Middle frontal gyrus (tissue), 1 donor: ENCODE measurements around the gene SEPTIN11.

Source experiments
- DNase-seq: peaks from one replicate; pipeline ENCODE4 v3.0.0-alpha.2; 2015; ENCODE audit warnings: low spot score; ENCODE audit errors: extremely low spot score

Gene SEPTIN11

DNA sequence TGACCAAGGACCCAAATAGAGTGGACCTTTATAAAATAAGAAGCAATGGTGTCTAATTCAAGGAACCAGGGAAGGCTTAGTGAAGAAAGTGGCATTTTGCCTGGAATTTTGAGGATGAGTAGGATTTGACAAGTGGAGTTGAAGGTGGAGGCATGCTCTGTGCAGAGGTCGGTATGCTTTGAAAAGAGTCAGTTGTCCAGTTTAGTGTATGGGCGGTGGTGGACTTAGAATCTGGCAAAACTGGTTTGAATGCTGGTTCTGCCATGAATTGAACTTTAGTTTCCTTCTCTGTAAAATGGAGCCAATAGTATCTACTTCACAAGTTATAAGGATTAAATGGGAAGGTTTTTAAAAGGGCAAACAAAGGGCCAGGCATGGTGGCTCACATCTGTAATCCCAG lies 29.7 kb downstream of the SEPTIN11 start:
- no peak for DNase-seq

DNA sequence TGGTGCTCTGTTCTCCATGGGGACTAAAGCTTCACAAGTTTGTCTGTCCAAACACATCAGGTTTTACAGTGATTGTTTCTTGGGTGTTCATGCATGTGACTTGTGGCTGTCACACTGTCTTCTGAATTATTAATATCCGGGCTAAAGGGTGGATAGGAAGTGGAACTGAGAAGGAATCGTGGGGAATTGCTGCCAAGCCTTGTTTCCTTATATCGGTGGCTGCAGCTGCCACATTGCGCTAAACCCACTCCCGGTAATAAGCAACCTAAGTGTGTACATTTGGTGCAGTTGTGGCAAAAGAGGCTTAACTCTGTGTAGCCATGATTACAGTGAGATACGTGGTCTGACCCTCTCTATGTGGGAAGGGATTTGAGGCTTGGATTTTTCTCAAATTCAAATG lies 30.7 kb downstream of the SEPTIN11 start:
- DNase-seq, result no peak

DNA sequence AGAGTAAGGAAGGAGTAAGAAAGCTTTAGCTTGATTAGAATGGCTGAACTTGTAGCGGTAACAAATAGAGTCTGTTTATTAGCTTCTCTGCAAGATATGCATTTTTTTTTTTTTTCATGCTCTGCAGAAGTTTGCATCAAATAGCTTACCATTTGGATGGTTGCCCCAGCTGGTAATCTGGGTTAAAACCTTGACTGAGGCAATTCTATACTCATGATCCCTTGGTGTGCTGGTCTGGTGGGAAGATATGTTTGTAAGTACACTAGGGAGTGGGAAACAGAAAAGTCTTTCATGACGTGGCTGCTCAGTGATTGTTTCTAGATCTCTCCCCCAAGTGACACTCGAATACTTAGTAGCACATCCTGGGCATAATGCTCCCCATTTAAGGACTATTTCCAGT lies 32.1 kb downstream of the SEPTIN11 start:
- DNase-seq, result no peak

DNA sequence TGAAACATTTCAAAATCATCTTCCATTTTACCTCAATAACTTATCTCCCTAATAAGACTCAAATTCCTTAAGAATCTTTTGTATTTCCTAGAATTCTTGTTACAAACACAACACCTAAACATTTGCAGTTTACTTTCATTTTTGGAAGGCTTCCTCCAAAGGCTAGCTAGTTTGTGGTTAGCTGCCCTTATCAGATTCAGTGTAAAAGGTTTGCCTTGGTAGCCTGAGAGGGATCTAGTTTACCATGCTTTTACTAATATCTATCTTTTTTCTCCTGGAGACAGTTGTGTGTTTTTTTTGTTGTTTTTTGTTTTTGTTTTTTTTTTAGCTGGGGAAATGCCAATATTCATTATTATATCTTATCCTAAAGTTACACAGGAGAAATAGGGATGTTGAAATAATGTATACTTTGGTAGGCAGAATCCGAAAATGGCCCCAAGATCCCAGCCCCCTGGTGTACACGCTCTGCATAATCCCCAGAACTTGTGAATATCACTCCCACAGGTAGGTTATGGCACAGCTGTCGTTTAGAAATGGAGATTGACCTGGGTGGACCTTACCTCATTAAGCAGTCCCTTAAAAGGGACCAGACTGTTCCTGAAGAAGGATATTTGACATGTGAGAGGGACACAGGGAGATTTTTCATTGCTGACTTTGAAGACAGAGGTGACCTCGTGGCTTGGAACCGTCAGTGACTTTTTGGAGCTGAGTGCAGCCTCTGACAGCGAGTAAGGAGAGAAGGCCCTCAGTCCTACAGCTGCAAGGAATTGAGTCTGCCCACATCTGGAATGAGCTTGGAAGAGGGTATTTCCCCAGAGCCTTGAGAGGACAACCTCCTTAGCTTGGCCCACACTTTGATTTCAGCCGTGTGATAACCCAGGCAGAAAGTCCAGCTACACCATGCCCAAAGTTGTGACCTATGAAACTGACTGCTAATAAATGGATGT lies 33.4 kb downstream of the SEPTIN11 start:
- DNase-seq, result no peak

DNA sequence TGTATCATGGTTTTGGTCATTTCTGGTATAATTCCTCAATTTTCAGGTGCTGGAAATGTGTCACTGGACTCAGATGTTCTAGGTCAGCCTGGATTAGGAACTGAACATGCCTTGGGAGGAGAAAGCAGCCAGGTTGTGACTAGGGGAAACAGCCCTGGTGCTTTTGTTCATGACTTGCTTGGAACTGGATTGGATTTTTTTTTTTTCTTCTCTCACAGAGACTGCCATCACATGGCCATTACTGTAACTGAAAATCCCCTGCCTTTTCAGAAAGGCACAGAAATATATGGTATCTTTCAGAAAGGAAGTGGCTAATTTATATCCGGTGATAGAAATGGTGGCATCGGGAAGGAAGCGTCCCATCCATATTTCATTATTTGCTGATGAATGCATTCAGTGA lies 34.6 kb downstream of the SEPTIN11 start:
- no peak for DNase-seq

DNA sequence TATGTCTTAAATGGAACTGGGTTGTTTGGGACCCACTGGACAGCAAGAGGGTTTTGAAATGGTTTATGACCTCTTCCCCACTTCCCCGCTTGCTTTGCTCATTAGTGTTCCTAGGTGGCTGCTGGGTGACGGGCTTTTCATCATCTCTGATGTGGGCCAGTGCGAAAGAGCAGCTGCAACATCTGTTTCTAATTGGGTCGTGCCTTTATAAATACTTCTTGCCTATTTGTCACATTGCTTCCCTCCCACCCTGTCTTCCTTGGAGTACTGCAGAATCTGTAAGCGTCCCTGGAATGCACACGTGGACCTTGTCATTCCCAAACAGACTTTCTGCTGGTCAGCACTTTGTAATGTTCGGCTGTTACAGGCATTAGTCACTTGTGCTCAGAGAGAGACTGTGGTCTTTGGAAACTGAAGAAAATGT lies 35.2 kb downstream of the SEPTIN11 start:
- DNase-seq, result no peak

DNA sequence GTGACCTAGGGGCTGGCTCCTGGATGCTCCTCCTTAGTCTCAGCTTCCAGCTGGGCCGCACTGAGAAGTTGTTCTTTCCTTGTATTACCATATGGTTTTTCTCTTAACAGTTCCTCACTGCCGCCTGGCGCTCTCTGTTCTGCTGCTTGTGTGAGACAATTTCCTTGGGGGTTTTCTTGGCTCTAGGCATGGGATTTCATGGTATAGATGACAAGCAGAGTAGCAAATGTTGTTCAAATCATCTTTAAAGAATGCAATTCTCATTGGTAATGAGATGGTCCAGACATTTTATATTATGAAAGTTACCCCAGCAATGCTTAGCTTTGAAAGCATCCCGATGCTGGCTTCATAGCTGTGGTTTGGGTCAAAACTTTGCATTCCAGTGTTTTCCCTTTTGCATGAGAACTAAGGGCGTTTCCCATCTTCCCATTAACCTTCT lies 37.6 kb downstream of the SEPTIN11 start:
- DNase-seq, result no peak

DNA sequence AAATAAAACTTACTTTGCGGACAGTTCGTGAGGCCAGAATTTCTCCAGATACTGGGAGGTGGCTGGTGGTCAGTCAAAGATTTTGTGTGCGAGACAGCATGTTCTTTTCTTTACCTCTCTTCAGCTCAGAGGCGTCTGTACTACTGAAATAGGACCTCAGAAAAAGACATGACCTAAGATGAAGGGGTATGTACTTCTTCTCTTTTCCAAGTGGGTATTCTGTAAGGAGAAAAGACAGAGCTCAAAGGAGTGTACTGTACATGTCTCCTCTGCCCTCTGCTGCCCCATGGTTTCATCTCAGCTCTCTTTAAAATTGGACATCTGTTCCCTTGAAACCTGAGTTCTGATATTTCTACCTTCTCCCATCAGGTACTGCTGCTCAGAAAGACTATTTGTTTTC lies 38.1 kb downstream of the SEPTIN11 start:
- no peak for DNase-seq

DNA sequence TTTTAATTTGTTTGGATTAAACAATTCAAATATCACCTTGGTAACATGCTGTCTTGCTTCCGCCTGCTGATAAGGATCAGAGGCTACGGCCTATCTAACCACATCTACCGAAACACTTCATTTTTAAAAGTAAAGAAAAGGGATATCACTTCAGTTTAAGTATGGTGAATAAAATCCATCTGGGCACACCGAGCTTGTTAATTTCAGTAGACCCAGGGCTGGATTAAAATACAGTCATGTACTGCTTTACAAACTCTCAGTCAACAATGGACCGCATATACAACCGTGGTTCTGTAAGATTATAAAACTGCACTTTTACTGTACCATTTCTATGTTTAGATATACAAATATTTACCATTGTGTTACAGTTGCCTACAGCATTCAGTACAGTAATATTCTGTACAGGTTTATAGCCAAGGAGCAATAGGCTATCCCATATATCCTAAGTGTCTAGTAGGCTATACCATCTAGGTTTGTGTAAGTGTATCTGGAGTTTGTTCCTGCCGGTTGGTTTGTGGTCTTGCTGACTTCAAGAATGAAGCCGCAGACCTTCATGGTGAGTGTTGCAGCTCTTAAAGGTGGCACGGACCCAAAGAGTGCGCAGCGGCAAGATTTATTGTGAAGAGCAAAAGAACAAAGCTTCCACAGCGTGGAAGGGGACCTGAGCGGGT lies 40.0 kb downstream of the SEPTIN11 start:
- no peak for DNase-seq

DNA sequence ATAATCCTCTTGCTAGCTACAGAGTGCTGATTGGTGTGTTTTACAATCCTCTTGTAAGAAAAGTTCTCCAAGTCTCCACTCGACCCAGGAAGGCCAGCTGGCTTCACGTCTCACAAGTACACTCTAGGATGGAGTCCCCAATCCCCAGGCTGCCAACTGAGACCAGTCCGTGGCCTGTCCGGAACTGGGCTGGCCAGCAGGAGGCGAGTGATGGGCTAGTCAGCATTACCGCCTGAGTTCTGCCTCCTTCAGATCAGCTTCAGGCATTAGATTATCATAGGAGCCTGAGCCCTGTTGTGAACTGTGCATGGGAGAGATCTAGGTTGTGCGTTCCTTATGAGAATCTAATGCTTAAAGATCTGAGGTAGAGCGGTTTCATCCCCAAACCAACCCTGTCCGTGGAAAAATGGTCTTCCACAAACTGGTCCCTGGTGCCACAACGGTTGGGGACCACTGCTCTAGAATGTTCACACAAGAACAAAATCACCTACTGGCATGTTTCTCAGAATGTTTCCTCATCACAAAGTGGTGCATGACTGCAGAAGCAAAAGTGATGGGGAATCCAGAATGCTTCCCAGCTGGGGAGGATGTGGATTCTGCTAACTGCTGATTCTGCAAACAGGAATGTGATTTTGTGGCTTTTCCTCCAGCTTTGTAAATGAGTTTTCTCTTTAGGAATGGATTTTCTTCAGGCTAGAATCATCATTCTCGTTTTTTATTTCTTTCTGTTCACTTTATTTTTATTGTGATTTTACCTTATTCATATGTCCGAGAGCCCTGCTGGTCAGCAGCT lies 40.9 kb downstream of the SEPTIN11 start:
- no peak for DNase-seq

DNA sequence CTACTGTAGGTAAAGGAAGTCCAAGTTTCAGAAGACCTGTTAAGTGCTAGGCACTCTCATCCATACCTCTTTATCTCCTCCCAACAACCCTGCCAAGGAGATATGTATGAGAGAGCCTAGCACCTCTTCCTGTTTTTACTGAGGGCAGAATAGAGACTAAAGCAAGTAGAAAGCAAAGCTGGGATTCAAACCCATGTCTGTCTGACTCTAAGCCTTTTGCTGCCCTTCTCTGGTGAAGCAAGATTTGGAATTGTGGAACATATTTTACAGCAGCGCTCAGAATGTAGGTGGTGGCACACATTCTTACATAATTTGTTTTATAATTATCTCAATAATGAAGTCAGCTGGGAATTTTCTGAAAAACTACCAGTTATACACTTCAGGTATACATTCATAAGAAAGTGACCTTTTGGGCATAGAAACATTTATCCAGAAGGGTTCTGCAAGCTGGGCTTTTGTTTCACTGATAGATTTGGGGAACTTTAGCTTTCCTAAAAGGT lies 41.7 kb downstream of the SEPTIN11 start:
- no peak for DNase-seq

DNA sequence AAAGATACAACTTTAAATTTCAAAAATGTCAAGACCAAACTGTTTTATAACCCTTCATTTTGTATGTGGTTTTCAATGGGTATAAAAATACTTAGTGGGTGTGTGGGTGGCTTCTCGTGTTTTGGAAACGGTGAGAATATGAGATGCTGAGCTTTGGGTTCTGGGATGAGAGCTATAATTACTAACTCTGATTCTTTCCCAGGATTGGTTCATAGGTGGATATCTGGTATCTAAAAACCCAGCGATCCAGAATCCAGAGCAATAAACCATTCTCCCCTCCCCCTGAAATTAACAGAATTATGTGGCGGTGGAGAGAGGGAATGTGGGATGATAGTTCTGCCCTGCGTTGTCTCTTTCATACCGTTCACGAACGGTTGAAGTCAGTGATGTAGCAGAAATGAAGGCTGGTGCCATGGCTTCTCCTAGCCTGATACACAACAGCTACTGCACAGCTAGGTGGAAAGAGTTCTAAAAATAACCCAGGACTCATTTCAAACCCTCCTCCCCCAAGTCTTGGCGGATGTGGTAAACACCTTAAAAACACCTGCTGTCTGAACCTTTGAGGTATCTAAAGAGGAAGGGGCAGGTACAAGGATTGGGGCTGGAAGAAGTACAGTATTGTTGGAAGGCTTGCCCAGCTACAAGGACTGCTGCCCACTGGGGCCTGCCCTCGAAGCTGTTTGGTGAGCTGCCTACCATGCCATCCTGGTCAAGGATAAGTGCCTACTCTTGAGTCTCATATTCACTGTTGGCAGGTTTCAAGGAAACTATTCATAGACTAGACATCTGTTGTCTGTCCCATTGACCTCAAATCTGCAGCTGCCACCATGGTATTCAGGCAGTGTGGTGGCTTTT lies 44.5 kb downstream of the SEPTIN11 start:
- no peak for DNase-seq

DNA sequence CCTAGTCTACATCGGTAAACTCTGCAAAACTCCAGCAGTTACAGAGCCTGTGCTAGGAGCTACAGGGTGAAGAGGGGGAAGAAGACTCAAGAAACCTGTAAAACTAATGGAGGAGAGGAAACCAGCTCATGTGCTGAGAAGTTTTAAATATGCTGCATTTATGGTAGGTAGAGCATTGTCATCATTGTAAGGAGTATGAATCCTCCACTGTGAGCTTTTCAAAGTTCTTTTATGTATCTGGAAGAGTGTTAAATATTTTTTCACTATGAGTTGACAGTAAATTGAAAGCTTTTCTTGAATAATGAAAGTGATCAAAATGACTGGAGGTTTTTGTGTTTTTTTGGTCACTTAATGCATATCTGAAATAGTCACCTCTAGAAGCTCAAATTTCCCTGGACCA lies 46.2 kb downstream of the SEPTIN11 start:
- DNase-seq, result no peak

DNA sequence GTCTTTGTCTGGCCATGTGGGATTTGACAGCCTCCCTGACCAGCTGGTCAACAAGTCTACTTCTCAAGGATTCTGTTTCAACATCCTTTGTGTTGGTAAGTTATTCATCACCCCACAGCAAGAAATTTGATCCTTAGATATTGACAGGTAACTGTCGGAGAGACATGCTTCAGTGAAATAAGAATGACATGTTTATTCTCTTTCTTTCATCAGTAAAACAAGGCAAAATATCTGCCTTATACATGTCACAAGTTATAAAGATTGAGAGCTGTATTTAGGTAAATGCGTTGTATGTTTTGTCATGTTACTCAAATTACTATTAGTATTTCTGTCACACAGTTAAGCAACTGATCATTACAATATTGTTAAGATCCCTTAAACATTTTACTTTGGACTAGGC lies 46.9 kb downstream of the SEPTIN11 start:
- DNase-seq, result no peak

DNA sequence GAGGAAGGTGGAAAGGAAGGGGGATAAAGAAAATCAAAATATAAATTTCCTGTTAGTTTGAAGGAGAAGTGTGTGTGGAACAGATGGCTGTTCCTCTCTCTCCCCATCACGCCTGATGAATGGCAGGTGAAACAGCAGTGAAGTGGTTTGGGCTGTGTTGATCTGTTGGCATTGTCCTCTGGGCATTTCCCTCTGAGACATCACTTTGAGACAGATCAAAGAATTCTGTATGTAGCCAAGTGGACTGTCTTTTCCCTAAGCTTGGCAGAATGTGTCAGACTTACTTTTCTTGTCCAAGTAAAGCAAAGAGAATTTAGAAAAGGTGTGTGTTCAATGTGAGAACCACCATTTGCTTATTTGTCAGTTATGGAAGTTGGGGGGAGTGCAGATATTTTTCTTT lies 47.5 kb downstream of the SEPTIN11 start:
- no peak for DNase-seq

DNA sequence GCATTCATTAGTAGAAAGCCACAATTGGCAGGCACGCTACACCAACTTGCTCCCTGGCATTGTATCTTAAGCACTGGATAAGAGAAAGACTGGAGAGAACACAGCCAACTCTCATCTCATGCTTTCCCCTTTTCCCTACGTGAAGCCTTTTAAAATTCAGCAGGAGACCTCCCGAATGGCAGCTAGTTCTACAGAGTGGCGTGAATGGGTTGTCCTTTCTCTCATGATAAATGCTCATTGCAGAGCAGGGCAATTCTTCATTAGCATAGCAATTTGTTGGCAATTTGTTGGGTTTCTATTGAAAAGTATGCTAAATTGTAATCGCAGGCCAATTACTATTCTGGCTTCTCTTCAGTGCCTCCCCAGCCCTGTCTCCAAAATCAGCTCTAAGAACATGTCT lies 48.0 kb downstream of the SEPTIN11 start:
- peak; percentile 32 for DNase-seq

DNA sequence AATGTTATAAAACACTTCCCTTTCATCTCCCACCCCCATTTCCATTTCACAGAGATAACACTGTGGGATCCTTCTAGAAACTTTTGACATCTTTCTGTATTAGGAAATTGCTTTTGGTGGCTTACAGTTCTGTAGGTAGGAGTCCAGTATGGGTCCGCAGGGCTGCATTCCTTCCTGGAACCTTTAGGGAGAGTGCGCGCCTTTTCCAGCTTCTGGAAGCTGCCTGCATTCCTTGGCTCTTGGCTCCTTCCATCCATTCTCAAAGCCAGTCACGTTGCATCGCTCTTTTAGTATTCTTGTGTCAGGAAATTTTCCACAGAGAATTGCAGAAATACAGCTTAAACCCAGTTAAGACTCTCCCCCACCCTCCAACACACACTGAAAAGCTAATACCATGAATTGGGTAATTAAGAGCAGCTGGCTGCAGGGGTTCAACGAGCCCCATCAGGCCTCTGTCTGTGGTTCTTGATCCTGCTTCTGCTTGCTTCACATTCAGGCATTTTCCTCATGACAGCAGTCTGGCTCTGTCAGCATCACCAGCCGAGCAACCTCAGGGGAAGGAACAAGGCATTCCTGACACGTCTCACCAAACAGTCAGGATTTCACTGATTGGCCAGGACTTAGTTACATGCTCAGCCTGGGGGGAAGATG lies 48.8 kb downstream of the SEPTIN11 start:
- no peak for DNase-seq
